Measurements from ENCODE around the gene GTF3C1. TPM values are rescaled to one million over a fixed set of nuclear protein-coding genes. Genes with fewer than 3 reads are reported as not detected.

Gene GTF3C1
- total RNA-seq, 1 experiment from 2014 or later = 121 TPM

- no peak overlapping the region for H3K4me3 ChIP-seq (ENCODE audit: low read depth in 2 of 2, low read length in 2 of 2)
- no TSS peak for BruUV-seq (replicated peaks)
- ATAC-seq (peak; percentile 39; the same call in 1 of the 2 replicates), DNase-seq (ENCODE audit: low read depth, low spot score) (no peak)
- TF ChIP-seq SIN3A (IDR thresholded peaks at IDR 0.05; ENCODE audit: borderline replicate concordance, insufficient read depth, low read depth, low read length) = no peak
- no peak for TF ChIP-seq TCF7L2 (IDR thresholded peaks at IDR 0.05; ENCODE audit: low read depth, low read length)
- TF ChIP-seq CTCF (IDR thresholded peaks at IDR 0.05) = no peak
- TF ChIP-seq REST (IDR thresholded peaks at IDR 0.05; ENCODE audit: insufficient read depth in 1 of 2, low read depth in 2 of 2, low read length in 1 of 2) = no peak
- no peak for TF ChIP-seq POLR2AphosphoS5 (IDR thresholded peaks at IDR 0.05; ENCODE audit: low read depth, low read length)
- H3K4me1 ChIP-seq (ENCODE audit: control insufficient read depth, insufficient read depth, low read length) = no peaks in the 10 kb centered on the region
- POLR2A ChIA-PET = no interaction called here
- no peaks in the 10 kb centered on the region for H3K36me3 ChIP-seq (ENCODE audit: control insufficient read depth, insufficient read depth, low read length)
- intact Hi-C loops (cut with micrococcal nuclease; ENCODE audit: unreplicated experiment) (no loop called here), in situ Hi-C loops (cut with HindIII; ENCODE audit: low pct_unique_long_range_greater_than_20kb, low sequenced_read_pairs) (no loop called here)
- no peaks in the 10 kb centered on the region for H3K9me3 ChIP-seq (ENCODE audit: control insufficient read depth, insufficient read depth, low read depth, low read length)
- CTCF ChIA-PET = no interaction called here
- H3K27ac ChIP-seq (ENCODE audit: low read length) = no peak overlapping the region
- peaks cover 2% of the 10 kb centered on the region; the same call in 1 of the 2 replicates for H3K27me3 ChIP-seq (ENCODE audit: control insufficient read depth, insufficient read depth, low read length)
Observed at GRCh38 chr16:27446721-27447120, 103.0 kb downstream of the GTF3C1 start.

GRCh38 chr16:27445502-27446175 is 104.1 kb downstream of the GTF3C1 start:
- TF ChIP-seq REST (IDR thresholded peaks at IDR 0.05; ENCODE audit: insufficient read depth in 1 of 2, low read depth in 2 of 2, low read length in 1 of 2) (no peak), POLR2AphosphoS5 (IDR thresholded peaks at IDR 0.05; ENCODE audit: low read depth, low read length) (no peak), TCF7L2 (IDR thresholded peaks at IDR 0.05; ENCODE audit: low read depth, low read length) (no peak), CTCF (IDR thresholded peaks at IDR 0.05) (no peak), SIN3A (IDR thresholded peaks at IDR 0.05; ENCODE audit: borderline replicate concordance, insufficient read depth, low read depth, low read length) (no peak)
- H3K4me1 ChIP-seq (ENCODE audit: control insufficient read depth, insufficient read depth, low read length) = no peaks in the 10 kb centered on the region
- ATAC-seq = no peak
- DNase-seq (ENCODE audit: low read depth, low spot score) = no peak
- H3K36me3 ChIP-seq (ENCODE audit: control insufficient read depth, insufficient read depth, low read length) = no peaks in the 10 kb centered on the region
- CTCF ChIA-PET = no interaction called here
- peaks cover 2% of the 10 kb centered on the region; the same call in 1 of the 2 replicates for H3K27me3 ChIP-seq (ENCODE audit: control insufficient read depth, insufficient read depth, low read length)
- in situ Hi-C loops (cut with HindIII; ENCODE audit: low pct_unique_long_range_greater_than_20kb, low sequenced_read_pairs) (no loop called here), intact Hi-C loops (cut with micrococcal nuclease; ENCODE audit: unreplicated experiment) (no loop called here)
- H3K27ac ChIP-seq (ENCODE audit: low read length) = no peak overlapping the region
- no peak overlapping the region for H3K4me3 ChIP-seq (ENCODE audit: low read depth in 2 of 2, low read length in 2 of 2)
- BruUV-seq (replicated peaks) = no TSS peak
- no peaks in the 10 kb centered on the region for H3K9me3 ChIP-seq (ENCODE audit: control insufficient read depth, insufficient read depth, low read depth, low read length)
- POLR2A ChIA-PET = no interaction called here

Measured in Panc1 (cell line).